GM12878 (cell line): ENCODE results near the gene EIF4EBP2. TPM values are rescaled to one million over a fixed set of nuclear protein-coding genes. Genes with fewer than 3 reads are reported as not detected.

ENCODE experiments used
- ASH2L ChIP-seq: fragments of 300-600, 200-600 bp; sonication (generic); IDR thresholded peaks from 2 replicates; pipeline ENCODE4 v1.6.1; 2017; ENCODE audit warnings: low read depth, mild to moderate bottlenecking, borderline replicate concordance
- CHD2 ChIP-seq: IDR thresholded peaks from 2 replicates; pipeline ENCODE4 v1.6.1; 2011; ENCODE audit warnings: low read depth, low read length, improper control_type of control experiment, borderline replicate concordance
- CHD4 ChIP-seq: fragments of 200-600 bp; sonication (generic); IDR thresholded peaks from 2 replicates; pipeline ENCODE4 v1.6.1; 2016; ENCODE audit warnings: mild to moderate bottlenecking
- EED ChIP-seq: sonication (generic); IDR thresholded peaks from 2 replicates; pipeline ENCODE4 v1.6.1; 2016; ENCODE audit warnings: antibody characterized with exemption, low read depth
- HCFC1 ChIP-seq: fragments of 150-350 bp; IDR thresholded peaks from 2 replicates; pipeline ENCODE4 v1.6.1; 2014; ENCODE audit warnings: low read length
- JUND ChIP-seq: IDR thresholded peaks from 2 replicates; pipeline ENCODE4 v1.6.1; 2012; ENCODE audit warnings: low read depth, mild to moderate bottlenecking, low read length, improper control_type of control experiment, moderate library complexity
- KAT2A ChIP-seq: conservative IDR thresholded peaks from 2 replicates; pipeline ENCODE4 v1.6.1; 2011; ENCODE audit warnings: low read depth, low read length; ENCODE audit not compliant: control insufficient read depth
- KDM1A ChIP-seq: fragments of 200-600 bp; sonication (generic); IDR thresholded peaks from 2 replicates; pipeline ENCODE4 v1.6.1; 2016; ENCODE audit warnings: borderline replicate concordance
- MTA2 ChIP-seq: fragments of 450-650 bp; IDR thresholded peaks from 2 replicates; pipeline ENCODE4 v1.6.1; 2016; ENCODE audit warnings: low read depth, mild to moderate bottlenecking, moderate library complexity
- MXI1 ChIP-seq: fragments of 150-350 bp; IDR thresholded peaks from 2 replicates; pipeline ENCODE4 v1.6.1; 2011; ENCODE audit warnings: low read depth, mild to moderate bottlenecking, inconsistent platforms, low read length, improper control_type of control experiment
- NFYA ChIP-seq: IDR thresholded peaks from 2 replicates; pipeline ENCODE4 v1.6.1; 2011; ENCODE audit warnings: low read depth, mild to moderate bottlenecking, low read length, improper control_type of control experiment, borderline replicate concordance
- PRDM15 ChIP-seq: fragments of 450-650 bp; formaldehyde crosslinking; IDR thresholded peaks from 2 replicates; pipeline ENCODE4 v1.4.0; 2020; ENCODE audit warnings: mild to moderate bottlenecking, moderate library complexity
- RELA ChIP-seq: fragments of 450-650 bp; IDR thresholded peaks from 2 replicates; pipeline ENCODE4 v1.8.0; 2014; ENCODE audit warnings: borderline replicate concordance; ENCODE audit not compliant: partially characterized antibody
- RELB ChIP-seq: fragments of 450-650 bp; IDR thresholded peaks from 2 replicates; pipeline ENCODE4 v1.6.1; 2017; ENCODE audit warnings: low read depth, mild to moderate bottlenecking, moderate library complexity
- STAT1 ChIP-seq: fragments of 450-650 bp; conservative IDR thresholded peaks from 2 replicates; pipeline ENCODE4 v1.6.1; 2014; ENCODE audit warnings: antibody characterized with exemption, mild to moderate bottlenecking
- SUPT20H ChIP-seq: IDR thresholded peaks from 2 replicates; pipeline ENCODE4 v1.6.1; 2011; ENCODE audit warnings: low read depth, mild to moderate bottlenecking, low read length, moderate library complexity, borderline replicate concordance; ENCODE audit not compliant: control insufficient read depth
- TAF1 ChIP-seq: IDR thresholded peaks from 2 replicates; pipeline ENCODE4 v1.6.1; 2011; ENCODE audit warnings: mild to moderate bottlenecking, low read depth, low read length, borderline replicate concordance
- YY1 ChIP-seq: IDR thresholded peaks from 2 replicates; pipeline ENCODE4 v1.6.1; 2011; ENCODE audit warnings: low read depth, mild to moderate bottlenecking, low read length
- ZNF592 ChIP-seq: fragments of 450-650 bp; IDR thresholded peaks from 2 replicates; pipeline ENCODE4 v1.6.1; 2017; ENCODE audit warnings: mild to moderate bottlenecking, moderate library complexity
- ZZZ3 ChIP-seq: IDR thresholded peaks from 2 replicates; pipeline ENCODE4 v1.6.1; 2011; ENCODE audit warnings: low read depth; ENCODE audit not compliant: control insufficient read depth, insufficient read length
- polyA plus RNA-seq, 11 experiments: library from polyadenylated mRNA; depleted of rRNA in 4 of 11; unstranded in 6 of 11; stranded (reverse) in 5 of 11; fragments of >200 nt; fragmentation: Nextera tagmentation in 4 of 11; fragmentation: Illumina TruSeq in 1 of 11; extraction: Ambion mirVana in 4 of 11; extraction: Trizol in 1 of 11; gene quantifications; 1 replicate in 1 of 11; 2 replicates in 10 of 11; pipeline versions ENCODE4 v1.2.1 to v1.2.3, GENCODE V29; 2011 to 2016; ENCODE audit warnings: inconsistent platforms in 2 of 11, missing spikeins in 2 of 11, low read depth in 1 of 11
- total RNA-seq, 4 experiments: library from RNA; depleted of rRNA in 3 of 4; stranded (reverse); fragments of >200 nt in 3 of 4; fragmentation: Illumina TruSeq in 1 of 4; extraction: Trizol in 1 of 4; gene quantifications; 2 replicates each; pipeline versions ENCODE4 v1.2.1 to v1.2.3, GENCODE V29; 2013 to 2021

Gene EIF4EBP2
- total and polyA plus RNA-seq, 10 of the 15 experiments (the other 5 are each of a cell fraction or from before 2014, with no cell fraction given) = 14.4 to 51.3 (median 28.9) TPM

GRCh38 chr10:70355051-70356021 is 48.6 kb upstream of the EIF4EBP2 start (continued):
- TF ChIP-seq RELB (peak; percentile 99), RELA (peak; percentile 89), JUND (peak; percentile 86; the same call in 1 of the 2 replicates), HCFC1 (no peak), KAT2A (no peak), MTA2 (peak; percentile 93), CHD4 (no peak; the same call in 1 of the 2 replicates), TAF1 (peak; percentile 27; the same call in 1 of the 2 replicates), KDM1A (no peak), MXI1 (peak; percentile 38; the same call in 1 of the 2 replicates), NFYA (no peak), SUPT20H (no peak), PRDM15 (CRISPR knock-in tag) (no peak), EED (peak; percentile 99), ZNF592 (0 out of 2 replicates have a peak, but pooled peaks have one; percentile 20), YY1 (no peak), CHD2 (peak; percentile 52; the same call in 1 of the 2 replicates), ZZZ3 (no peak), ASH2L (no peak; the same call in 1 of the 2 replicates), STAT1 (0 out of 2 replicates have a peak, but pooled peaks have one; percentile 28)
